HepG2 (cell line): ENCODE data around the gene SLC9C2. TPM values are rescaled to one million over a fixed set of nuclear protein-coding genes. Genes with fewer than 3 reads are reported as not detected.

Experiments used
- ATAC-seq: fragments of 200-7000 bp; cut with Tn5 transposase; 3 replicates; pipeline ENCODE4 v1.9.1; 2020; ENCODE audit warnings: mild to moderate bottlenecking, moderate library complexity
- BruUV-seq: library from RNA; stranded (reverse); fragments of 400-500 nt; replicated peaks from 2 replicates; lab custom pipeline; 2021; lab: Mats Ljungman, UMichigan
- CTCF ChIA-PET: fragments of 300-600 bp; formaldehyde crosslinking; extraction: SDS; loops from one replicate; lab custom pipeline; 2021; ENCODE audit warnings: low total read pairs, inconsistent platforms, low intra/inter-chr PET ratio; lab: Yijun Ruan, JAX
- POLR2A ChIA-PET: fragments of 350-600 bp; sonication (Branson Sonifier 250); formaldehyde crosslinking; loops from one replicate; lab custom pipeline; 2020; ENCODE audit warnings: antibody characterized with exemption, inconsistent platforms; lab: Yijun Ruan, JAX
- DNase-seq: peaks from one replicate; pipeline ENCODE4 v3.0.0-alpha.2; 2015; ENCODE audit warnings: low spot score
- FAIRE-seq: peaks from 3 replicates; lab custom pipeline; 2011; peaks lifted over from hg19 to GRCh38; lab: Jason Lieb, UNC
- H2AFZ ChIP-seq: one replicate; pipeline ENCODE4 v1.6.1; 2011; ENCODE audit warnings: low read length, inconsistent platforms
- H3K27ac ChIP-seq: fragments of 300-600 bp; 3 replicates; pipeline ENCODE4 v1.8.0; 2011; ENCODE audit warnings: mixed run types, mild to moderate bottlenecking, mixed read lengths, low read length, inconsistent platforms; ENCODE audit not compliant: insufficient read depth; ENCODE audit errors: extremely low read length
- H3K27me3 ChIP-seq, 2 experiments: fragments of 200-600 bp in 1 of 2; 2 replicates in 1 of 2; 3 replicates in 1 of 2; pipeline versions ENCODE4 v1.6.0 to v1.8.0; 2011; ENCODE audit warnings: low read length in 2 of 2, mild to moderate bottlenecking in 2 of 2, moderate library complexity in 2 of 2, inconsistent platforms in 1 of 2; ENCODE audit not compliant: insufficient read depth in 2 of 2, control insufficient read depth in 1 of 2
- H3K36me3 ChIP-seq, 2 experiments: fragments of 200-600 bp in 1 of 2; replicated peaks in 1 of 2; 2 replicates in 1 of 2; 3 replicates in 1 of 2; pipeline versions ENCODE4 v1.5.1 to v1.8.0; 2011; ENCODE audit warnings: low read length in 2 of 2, inconsistent platforms in 1 of 2; ENCODE audit not compliant: insufficient read depth in 2 of 2, control insufficient read depth in 1 of 2
- H3K4me1 ChIP-seq: 2 replicates; pipeline ENCODE4 v1.5.1; 2012; ENCODE audit warnings: low read length, inconsistent platforms; ENCODE audit not compliant: insufficient read depth
- H3K4me2 ChIP-seq: 2 replicates; pipeline ENCODE4 v1.6.0; 2011; ENCODE audit warnings: low read depth, low read length, inconsistent platforms
- H3K4me3 ChIP-seq, 3 experiments: fragments of 200-600 bp in 1 of 3; sonication (generic), shearing (Covaris generic) in 1 of 3; replicated peaks in 1 of 3; 2 replicates each; pipeline ENCODE4 v1.5.1; 2011 to 2016; ENCODE audit warnings: low read length in 3 of 3, inconsistent platforms in 2 of 3, low read depth in 2 of 3, mild to moderate bottlenecking in 2 of 3, control low read depth in 1 of 3, mixed read lengths in 1 of 3; ENCODE audit not compliant: insufficient read depth in 1 of 3
- H3K79me2 ChIP-seq: one replicate; pipeline ENCODE4 v1.6.1; 2011; ENCODE audit warnings: low read length, inconsistent platforms; ENCODE audit not compliant: insufficient read depth
- H3K9ac ChIP-seq: 2 replicates; pipeline ENCODE4 v1.6.0; 2011; ENCODE audit warnings: mild to moderate bottlenecking, low read depth, low read length, inconsistent platforms; ENCODE audit not compliant: insufficient read depth
- H3K9me3 ChIP-seq: 2 replicates; pipeline ENCODE4 v1.5.1; 2012; ENCODE audit warnings: mild to moderate bottlenecking, low read length
- H4K20me1 ChIP-seq: 2 replicates; pipeline ENCODE4 v1.6.0; 2011; ENCODE audit warnings: inconsistent platforms, mild to moderate bottlenecking, low read length, moderate library complexity; ENCODE audit not compliant: insufficient read depth
- ATF7 ChIP-seq, 2 experiments: fragments of 450-650 bp in 1 of 2; sonication (generic) in 1 of 2; formaldehyde crosslinking in 1 of 2; IDR thresholded peaks; 2 replicates each; pipeline versions ENCODE4 v1.4.0 to v1.6.1; 2016 to 2020; ENCODE audit warnings: antibody characterized with exemption in 1 of 2, mild to moderate bottlenecking in 1 of 2, missing genetic modification reagents in 1 of 2
- GATAD1 ChIP-seq: IDR thresholded peaks from 2 replicates; pipeline ENCODE4 v1.6.1; 2016; ENCODE audit warnings: missing genetic modification reagents, missing compliant biosample characterization
- LCORL ChIP-seq, 2 experiments: fragments of 450-650 bp in 1 of 2; sonication (generic) in 1 of 2; formaldehyde crosslinking in 1 of 2; IDR thresholded peaks; 2 replicates each; pipeline versions ENCODE4 v1.5.0 to v1.6.1; 2017 to 2020; ENCODE audit warnings: antibody characterized with exemption in 1 of 2, missing genetic modification reagents in 1 of 2
- MIER3 ChIP-seq: IDR thresholded peaks from 2 replicates; pipeline ENCODE4 v1.6.1; 2016; ENCODE audit warnings: missing compliant biosample characterization, borderline replicate concordance
- NFRKB ChIP-seq: fragments of 450-650 bp; IDR thresholded peaks from 2 replicates; pipeline ENCODE4 v1.6.1; 2017
- SAP130 ChIP-seq: IDR thresholded peaks from 2 replicates; pipeline ENCODE4 v1.6.1; 2016; ENCODE audit warnings: low read depth
- XRCC5 ChIP-seq: fragments of 200-400 bp; formaldehyde crosslinking; optimal IDR thresholded peaks from 2 replicates; pipeline ENCODE3; 2017; ENCODE audit warnings: mild to moderate bottlenecking, low read length
- ZNF484 ChIP-seq: sonication (generic); formaldehyde crosslinking; IDR thresholded peaks from 2 replicates; pipeline ENCODE4 v1.5.1; 2020; ENCODE audit warnings: mild to moderate bottlenecking, low read depth, missing genetic modification reagents, borderline replicate concordance
- WGBS: methylation state at CpG from one replicate; pipeline ENCODE4 v1.1.6; 2017; ENCODE audit warnings: low lambda C conversion rate; 5-methylcytosine and 5-hydroxymethylcytosine counted together
- in situ Hi-C: cut with HindIII; loops from 2 replicates; pipeline ENCODE4 v1.10.0; 2017; ENCODE audit warnings: low pct_unique_long_range_greater_than_20kb; ENCODE audit not compliant: extremely low pct_ligation_motif_present
- intact Hi-C: fragments of 100-400 bp; cut with micrococcal nuclease; formaldehyde crosslinking; loops from one replicate; pipeline ENCODE4 v1.10.0; 2022; ENCODE audit not compliant: unreplicated experiment
- polyA plus RNA-seq, 8 experiments: library from polyadenylated mRNA; depleted of rRNA in 3 of 8; stranded (reverse) in 7 of 8; unstranded in 1 of 8; fragments of >200 nt; fragmentation: Illumina TruSeq in 4 of 8; extraction: Trizol in 4 of 8; gene quantifications; 2 replicates each; pipeline versions ENCODE4 v1.2.1 to v1.2.3, GENCODE V29; 2011 to 2016; ENCODE audit warnings: low read depth in 4 of 8, missing spikeins in 1 of 8, mixed read lengths in 1 of 8; ENCODE audit not compliant: insufficient read depth in 1 of 8
- total RNA-seq, 5 experiments: library from RNA; depleted of rRNA; stranded (reverse); fragments of >200 nt; fragmentation: Illumina TruSeq; extraction: Trizol; gene quantifications; 2 replicates each; pipeline ENCODE4 v1.2.3, GENCODE V29; 2016; ENCODE audit warnings: low read depth in 1 of 5
- TF ChIP-seq, protein P1 (sequence below): sonication (generic); formaldehyde crosslinking; conservative IDR thresholded peaks from 2 replicates; pipeline ENCODE4 v1.8.0; 2022; ENCODE audit warnings: low read depth, missing genetic modification reagents
- TF ChIP-seq, protein P2 (sequence below): sonication (generic); formaldehyde crosslinking; IDR thresholded peaks from 2 replicates; pipeline ENCODE4 v1.5.1; 2020; ENCODE audit warnings: mild to moderate bottlenecking, missing genetic modification reagents, borderline replicate concordance
- TF ChIP-seq, protein P3 (sequence below), 2 experiments: sonication (generic) in 1 of 2; formaldehyde crosslinking in 1 of 2; IDR thresholded peaks; 2 replicates each; pipeline versions ENCODE4 v1.6.1 to v1.9.0; 2014 to 2022; ENCODE audit warnings: antibody characterized with exemption in 1 of 2, borderline replicate concordance in 1 of 2, inconsistent platforms in 1 of 2, low read depth in 1 of 2, missing genetic modification reagents in 1 of 2
- TF ChIP-seq, protein P4 (sequence below): sonication (generic); formaldehyde crosslinking; IDR thresholded peaks from 2 replicates; pipeline ENCODE4; 2020; ENCODE audit warnings: missing genetic modification reagents, mild to moderate bottlenecking, borderline replicate concordance

SLC9C2 gene
- total and polyA plus RNA-seq, 2 of the 13 experiments (the other 11 are each of a cell fraction or from before 2014, with no cell fraction given): 0.03 TPM; not detected in 1

DNA sequence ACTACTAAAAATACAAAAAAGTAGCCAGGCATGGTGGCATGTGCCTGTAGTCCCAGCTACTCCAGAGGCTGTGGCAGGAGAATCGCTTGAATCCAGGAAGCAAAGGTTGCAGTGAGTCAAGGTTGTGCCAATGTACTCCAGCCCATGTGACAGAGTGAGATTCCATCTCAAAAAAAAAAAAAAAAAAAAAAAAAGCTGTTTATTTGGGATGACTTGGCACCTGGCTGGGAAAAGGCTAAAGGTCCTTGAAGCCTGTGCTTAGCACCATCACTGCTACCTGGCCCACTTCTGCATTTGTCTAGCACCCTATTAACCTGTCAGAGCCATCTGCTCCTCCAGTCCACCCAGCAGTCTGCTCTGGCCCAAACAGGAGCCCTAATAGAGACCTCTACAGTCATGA lies 100.8 kb downstream of the SLC9C2 start:
- Histone ChIP-seq H3K9ac (no peak overlapping the region), H3K27me3 (no peaks in the 10 kb centered on the region), H3K4me2 (no peak overlapping the region), H3K4me1 (peaks cover 27% of the 10 kb centered on the region), H4K20me1 (no peaks in the 10 kb centered on the region), H3K9me3 (peaks cover under 1% of the 10 kb centered on the region; the same call in 1 of the 2 replicates), H2AFZ (no peak overlapping the region), H3K4me3 (no peak overlapping the region), H3K79me2 (no peaks in the 10 kb centered on the region), H3K27ac (no peak overlapping the region), H3K36me3 (no peaks in the 10 kb centered on the region)
- DNase-seq (peak; percentile 19), FAIRE-seq (no peak), ATAC-seq (peak; percentile 58; the same call in 2 of the 3 replicates)
- BruUV-seq: no TSS peak
- intact Hi-C loops (loop anchor here (10.0 kb wide), 1 partner anchor 757 kb away; no protein-coding TSS in a partner anchor), in situ Hi-C loops (no loop called here)
- ChIA-PET POLR2A (no interaction called here), CTCF (no interaction called here)
- 0% methylated on average over 1 of the region's 1 CpG for WGBS
- TF ChIP-seq MIER3 (CRISPR knock-in tag) (no peak), GATAD1 (CRISPR knock-in tag) (no peak), SAP130 (no peak), LCORL (IDR thresholded peaks at IDR 0.05) (no peak), LCORL (CRISPR knock-in tag; IDR thresholded peaks at IDR 0.05) (no peak), ZNF484 (CRISPR knock-in tag) (no peak), ATF7 (IDR thresholded peaks at IDR 0.05) (no peak), ATF7 (CRISPR knock-in tag; IDR thresholded peaks at IDR 0.05) (no peak), XRCC5 (no peak), NFRKB (no peak)
- TF ChIP-seq, protein P1, sequence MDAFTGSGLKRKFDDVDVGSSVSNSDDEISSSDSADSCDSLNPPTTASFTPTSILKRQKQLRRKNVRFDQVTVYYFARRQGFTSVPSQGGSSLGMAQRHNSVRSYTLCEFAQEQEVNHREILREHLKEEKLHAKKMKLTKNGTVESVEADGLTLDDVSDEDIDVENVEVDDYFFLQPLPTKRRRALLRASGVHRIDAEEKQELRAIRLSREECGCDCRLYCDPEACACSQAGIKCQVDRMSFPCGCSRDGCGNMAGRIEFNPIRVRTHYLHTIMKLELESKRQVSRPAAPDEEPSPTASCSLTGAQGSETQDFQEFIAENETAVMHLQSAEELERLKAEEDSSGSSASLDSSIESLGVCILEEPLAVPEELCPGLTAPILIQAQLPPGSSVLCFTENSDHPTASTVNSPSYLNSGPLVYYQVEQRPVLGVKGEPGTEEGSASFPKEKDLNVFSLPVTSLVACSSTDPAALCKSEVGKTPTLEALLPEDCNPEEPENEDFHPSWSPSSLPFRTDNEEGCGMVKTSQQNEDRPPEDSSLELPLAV (CRISPR knock-in tag): no peak
- TF ChIP-seq, protein P2, sequence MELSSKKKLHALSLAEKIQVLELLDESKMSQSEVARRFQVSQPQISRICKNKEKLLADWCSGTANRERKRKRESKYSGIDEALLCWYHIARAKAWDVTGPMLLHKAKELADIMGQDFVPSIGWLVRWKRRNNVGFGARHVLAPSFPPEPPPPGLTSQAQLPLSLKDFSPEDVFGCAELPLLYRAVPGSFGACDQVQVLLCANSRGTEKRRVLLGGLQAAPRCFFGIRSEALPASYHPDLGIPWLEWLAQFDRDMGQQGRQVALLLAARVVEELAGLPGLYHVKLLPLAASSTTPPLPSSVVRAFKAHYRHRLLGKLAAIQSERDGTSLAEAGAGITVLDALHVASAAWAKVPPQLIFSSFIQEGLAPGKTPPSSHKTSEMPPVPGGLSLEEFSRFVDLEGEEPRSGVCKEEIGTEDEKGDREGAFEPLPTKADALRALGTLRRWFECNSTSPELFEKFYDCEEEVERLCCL (CRISPR knock-in tag): no peak
- TF ChIP-seq, protein P3, sequence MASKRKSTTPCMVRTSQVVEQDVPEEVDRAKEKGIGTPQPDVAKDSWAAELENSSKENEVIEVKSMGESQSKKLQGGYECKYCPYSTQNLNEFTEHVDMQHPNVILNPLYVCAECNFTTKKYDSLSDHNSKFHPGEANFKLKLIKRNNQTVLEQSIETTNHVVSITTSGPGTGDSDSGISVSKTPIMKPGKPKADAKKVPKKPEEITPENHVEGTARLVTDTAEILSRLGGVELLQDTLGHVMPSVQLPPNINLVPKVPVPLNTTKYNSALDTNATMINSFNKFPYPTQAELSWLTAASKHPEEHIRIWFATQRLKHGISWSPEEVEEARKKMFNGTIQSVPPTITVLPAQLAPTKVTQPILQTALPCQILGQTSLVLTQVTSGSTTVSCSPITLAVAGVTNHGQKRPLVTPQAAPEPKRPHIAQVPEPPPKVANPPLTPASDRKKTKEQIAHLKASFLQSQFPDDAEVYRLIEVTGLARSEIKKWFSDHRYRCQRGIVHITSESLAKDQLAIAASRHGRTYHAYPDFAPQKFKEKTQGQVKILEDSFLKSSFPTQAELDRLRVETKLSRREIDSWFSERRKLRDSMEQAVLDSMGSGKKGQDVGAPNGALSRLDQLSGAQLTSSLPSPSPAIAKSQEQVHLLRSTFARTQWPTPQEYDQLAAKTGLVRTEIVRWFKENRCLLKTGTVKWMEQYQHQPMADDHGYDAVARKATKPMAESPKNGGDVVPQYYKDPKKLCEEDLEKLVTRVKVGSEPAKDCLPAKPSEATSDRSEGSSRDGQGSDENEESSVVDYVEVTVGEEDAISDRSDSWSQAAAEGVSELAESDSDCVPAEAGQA (IDR thresholded peaks at IDR 0.05; ENCODE audit: low read depth): no peak
- TF ChIP-seq, protein P3 (CRISPR knock-in tag; IDR thresholded peaks at IDR 0.05; ENCODE audit: borderline replicate concordance): no peak
- TF ChIP-seq, protein P4, sequence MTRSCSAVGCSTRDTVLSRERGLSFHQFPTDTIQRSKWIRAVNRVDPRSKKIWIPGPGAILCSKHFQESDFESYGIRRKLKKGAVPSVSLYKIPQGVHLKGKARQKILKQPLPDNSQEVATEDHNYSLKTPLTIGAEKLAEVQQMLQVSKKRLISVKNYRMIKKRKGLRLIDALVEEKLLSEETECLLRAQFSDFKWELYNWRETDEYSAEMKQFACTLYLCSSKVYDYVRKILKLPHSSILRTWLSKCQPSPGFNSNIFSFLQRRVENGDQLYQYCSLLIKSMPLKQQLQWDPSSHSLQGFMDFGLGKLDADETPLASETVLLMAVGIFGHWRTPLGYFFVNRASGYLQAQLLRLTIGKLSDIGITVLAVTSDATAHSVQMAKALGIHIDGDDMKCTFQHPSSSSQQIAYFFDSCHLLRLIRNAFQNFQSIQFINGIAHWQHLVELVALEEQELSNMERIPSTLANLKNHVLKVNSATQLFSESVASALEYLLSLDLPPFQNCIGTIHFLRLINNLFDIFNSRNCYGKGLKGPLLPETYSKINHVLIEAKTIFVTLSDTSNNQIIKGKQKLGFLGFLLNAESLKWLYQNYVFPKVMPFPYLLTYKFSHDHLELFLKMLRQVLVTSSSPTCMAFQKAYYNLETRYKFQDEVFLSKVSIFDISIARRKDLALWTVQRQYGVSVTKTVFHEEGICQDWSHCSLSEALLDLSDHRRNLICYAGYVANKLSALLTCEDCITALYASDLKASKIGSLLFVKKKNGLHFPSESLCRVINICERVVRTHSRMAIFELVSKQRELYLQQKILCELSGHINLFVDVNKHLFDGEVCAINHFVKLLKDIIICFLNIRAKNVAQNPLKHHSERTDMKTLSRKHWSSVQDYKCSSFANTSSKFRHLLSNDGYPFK (CRISPR knock-in tag): no peak
